ENCODE measurements around the gene CCDC77. TPM values are rescaled to one million over a fixed set of nuclear protein-coding genes. Genes with fewer than 3 reads are reported as not detected.

Gene CCDC77
- polyA plus RNA-seq, 1 of the 3 experiments (the other 2 are of a cell fraction): 5.9 TPM

GRCh38 chr12:464484-465267 lies 63.2 kb downstream of the CCDC77 start:
- no peaks in the 10 kb centered on the region; a peak in 1 of 4 replicates for H3K4me1 ChIP-seq (ENCODE audit: control insufficient read depth in 1 of 2, insufficient read depth in 2 of 2, low read depth in 1 of 2, low read length in 1 of 2)
- H3K79me2 ChIP-seq (ENCODE audit: insufficient read depth): no peaks in the 10 kb centered on the region
- ChIA-PET POLR2A (no interaction called here), CTCF (interaction anchor here (1.3 to 1.9 kb wide), 5 partner anchors 10 to 83 kb away, joined by 3 to 9 read pairs (median 7); no protein-coding TSS in a partner anchor)
- no peaks in the 10 kb centered on the region for H3K9me2 ChIP-seq
- H3K27me3 ChIP-seq (ENCODE audit: insufficient read depth): peaks cover 13% of the 10 kb centered on the region; the same call in 1 of the 2 replicates
- no peaks in the 10 kb centered on the region for H4K20me1 ChIP-seq (ENCODE audit: insufficient read depth)
- H3K9ac ChIP-seq: no peak overlapping the region
- no peaks in the 10 kb centered on the region for H3K36me3 ChIP-seq (replicated peaks in 1 of 2; ENCODE audit: control insufficient read depth in 1 of 2, insufficient read depth in 2 of 2, low read length in 1 of 2)
- H3K9me3 ChIP-seq: no peaks in the 10 kb centered on the region
- no peaks in the 10 kb centered on the region for H3F3A ChIP-seq (replicated peaks; ENCODE audit: insufficient read depth)
- TF ChIP-seq, protein P1, sequence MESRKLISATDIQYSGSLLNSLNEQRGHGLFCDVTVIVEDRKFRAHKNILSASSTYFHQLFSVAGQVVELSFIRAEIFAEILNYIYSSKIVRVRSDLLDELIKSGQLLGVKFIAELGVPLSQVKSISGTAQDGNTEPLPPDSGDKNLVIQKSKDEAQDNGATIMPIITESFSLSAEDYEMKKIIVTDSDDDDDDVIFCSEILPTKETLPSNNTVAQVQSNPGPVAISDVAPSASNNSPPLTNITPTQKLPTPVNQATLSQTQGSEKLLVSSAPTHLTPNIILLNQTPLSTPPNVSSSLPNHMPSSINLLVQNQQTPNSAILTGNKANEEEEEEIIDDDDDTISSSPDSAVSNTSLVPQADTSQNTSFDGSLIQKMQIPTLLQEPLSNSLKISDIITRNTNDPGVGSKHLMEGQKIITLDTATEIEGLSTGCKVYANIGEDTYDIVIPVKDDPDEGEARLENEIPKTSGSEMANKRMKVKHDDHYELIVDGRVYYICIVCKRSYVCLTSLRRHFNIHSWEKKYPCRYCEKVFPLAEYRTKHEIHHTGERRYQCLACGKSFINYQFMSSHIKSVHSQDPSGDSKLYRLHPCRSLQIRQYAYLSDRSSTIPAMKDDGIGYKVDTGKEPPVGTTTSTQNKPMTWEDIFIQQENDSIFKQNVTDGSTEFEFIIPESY (IDR thresholded peaks at IDR 0.05; ENCODE audit: borderline replicate concordance, low read depth): no peak
- TF ChIP-seq TEAD4 (IDR thresholded peaks at IDR 0.05; ENCODE audit: borderline replicate concordance, insufficient read depth) (no peak), TAF1 (IDR thresholded peaks at IDR 0.05; ENCODE audit: borderline replicate concordance, low read depth, low read length) (no peak), PBX3 (IDR thresholded peaks at IDR 0.05) (no peak), GATA2 (CRISPR knock-in tag; IDR thresholded peaks at IDR 0.05) (no peak), CHD2 (IDR thresholded peaks at IDR 0.05; ENCODE audit: low read length, partially characterized antibody) (no peak)
- TF ChIP-seq, protein P2, sequence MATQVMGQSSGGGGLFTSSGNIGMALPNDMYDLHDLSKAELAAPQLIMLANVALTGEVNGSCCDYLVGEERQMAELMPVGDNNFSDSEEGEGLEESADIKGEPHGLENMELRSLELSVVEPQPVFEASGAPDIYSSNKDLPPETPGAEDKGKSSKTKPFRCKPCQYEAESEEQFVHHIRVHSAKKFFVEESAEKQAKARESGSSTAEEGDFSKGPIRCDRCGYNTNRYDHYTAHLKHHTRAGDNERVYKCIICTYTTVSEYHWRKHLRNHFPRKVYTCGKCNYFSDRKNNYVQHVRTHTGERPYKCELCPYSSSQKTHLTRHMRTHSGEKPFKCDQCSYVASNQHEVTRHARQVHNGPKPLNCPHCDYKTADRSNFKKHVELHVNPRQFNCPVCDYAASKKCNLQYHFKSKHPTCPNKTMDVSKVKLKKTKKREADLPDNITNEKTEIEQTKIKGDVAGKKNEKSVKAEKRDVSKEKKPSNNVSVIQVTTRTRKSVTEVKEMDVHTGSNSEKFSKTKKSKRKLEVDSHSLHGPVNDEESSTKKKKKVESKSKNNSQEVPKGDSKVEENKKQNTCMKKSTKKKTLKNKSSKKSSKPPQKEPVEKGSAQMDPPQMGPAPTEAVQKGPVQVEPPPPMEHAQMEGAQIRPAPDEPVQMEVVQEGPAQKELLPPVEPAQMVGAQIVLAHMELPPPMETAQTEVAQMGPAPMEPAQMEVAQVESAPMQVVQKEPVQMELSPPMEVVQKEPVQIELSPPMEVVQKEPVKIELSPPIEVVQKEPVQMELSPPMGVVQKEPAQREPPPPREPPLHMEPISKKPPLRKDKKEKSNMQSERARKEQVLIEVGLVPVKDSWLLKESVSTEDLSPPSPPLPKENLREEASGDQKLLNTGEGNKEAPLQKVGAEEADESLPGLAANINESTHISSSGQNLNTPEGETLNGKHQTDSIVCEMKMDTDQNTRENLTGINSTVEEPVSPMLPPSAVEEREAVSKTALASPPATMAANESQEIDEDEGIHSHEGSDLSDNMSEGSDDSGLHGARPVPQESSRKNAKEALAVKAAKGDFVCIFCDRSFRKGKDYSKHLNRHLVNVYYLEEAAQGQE (IDR thresholded peaks at IDR 0.05; ENCODE audit: low read depth, low read length): no peak
- TF ChIP-seq, protein P3, sequence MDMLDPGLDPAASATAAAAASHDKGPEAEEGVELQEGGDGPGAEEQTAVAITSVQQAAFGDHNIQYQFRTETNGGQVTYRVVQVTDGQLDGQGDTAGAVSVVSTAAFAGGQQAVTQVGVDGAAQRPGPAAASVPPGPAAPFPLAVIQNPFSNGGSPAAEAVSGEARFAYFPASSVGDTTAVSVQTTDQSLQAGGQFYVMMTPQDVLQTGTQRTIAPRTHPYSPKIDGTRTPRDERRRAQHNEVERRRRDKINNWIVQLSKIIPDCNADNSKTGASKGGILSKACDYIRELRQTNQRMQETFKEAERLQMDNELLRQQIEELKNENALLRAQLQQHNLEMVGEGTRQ (IDR thresholded peaks at IDR 0.05; ENCODE audit: borderline replicate concordance, low read depth, low read length): no peak
- no peak for DNase-seq
- H3K4me3 ChIP-seq (ENCODE audit: low read depth in 2 of 2, low read length in 1 of 2): no peak overlapping the region
- no peak overlapping the region for H2AFZ ChIP-seq (ENCODE audit: low read depth)
- no peak overlapping the region for H3K4me2 ChIP-seq
- WGBS (ENCODE audit: low lambda C conversion rate): 72% methylated on average over 16 of the region's 16 CpGs
- no peak overlapping the region for H3K27ac ChIP-seq (ENCODE audit: low read depth in 2 of 2, low read length in 1 of 2)

All from SK-N-SH (cell line).